HEK293 (cell line): ENCODE data around the gene SET.

ENCODE experiments used
- CTCF ChIA-PET: fragments of 350-600 bp; formaldehyde crosslinking; extraction: SDS; loops from one replicate; lab custom pipeline; 2021; ENCODE audit warnings: antibody characterized with exemption; lab: Yijun Ruan, JAX
- POLR2A ChIA-PET: fragments of 300-600 bp; formaldehyde crosslinking; extraction: SDS; loops from one replicate; lab custom pipeline; 2020; ENCODE audit warnings: antibody characterized with exemption, inconsistent platforms; lab: Yijun Ruan, JAX
- H3K27ac ChIP-seq: fragments of 200-500 bp; sonication (Bioruptor generic); 2 replicates; pipeline ENCODE4 v1.5.1; 2014; ENCODE audit warnings: low read depth, low read length, control low read depth, inconsistent platforms; ENCODE audit errors: extremely low read depth
- H3K36me3 ChIP-seq, 2 experiments: fragments of 200-500 bp in 1 of 2; sonication (Bioruptor generic) in 1 of 2; 1 replicate in 1 of 2; 2 replicates in 1 of 2; pipeline ENCODE4 v1.5.1; 2014 to 2017; ENCODE audit warnings: inconsistent platforms in 2 of 2, low read length in 2 of 2; ENCODE audit not compliant: control insufficient read depth in 2 of 2, insufficient read depth in 1 of 2
- H3K4me1 ChIP-seq: fragments of 200-500 bp; sonication (Bioruptor generic); 2 replicates; pipeline ENCODE4 v1.5.1; 2014; ENCODE audit warnings: mild to moderate bottlenecking, low read length, inconsistent platforms; ENCODE audit not compliant: control insufficient read depth, insufficient read depth
- H3K4me3 ChIP-seq: 2 replicates; pipeline ENCODE4 v1.5.1; 2011; ENCODE audit warnings: low read depth, mild to moderate bottlenecking, control low read depth, low read length, moderate library complexity
- H3K9me3 ChIP-seq: fragments of 200-500 bp; sonication (Bioruptor generic); 2 replicates; pipeline ENCODE4 v1.5.1; 2014; ENCODE audit warnings: low read depth, low read length, inconsistent platforms; ENCODE audit not compliant: control insufficient read depth, insufficient read depth
- KLF7 ChIP-seq: fragments of 450-650 bp; formaldehyde crosslinking; IDR thresholded peaks from 2 replicates; pipeline ENCODE4 v1.5.1; 2016; ENCODE audit warnings: missing biosample characterization, missing genetic modification characterization, borderline replicate concordance
- MEIS1 ChIP-seq: sonication (generic); formaldehyde crosslinking; IDR thresholded peaks from 2 replicates; pipeline ENCODE4 v1.8.1; 2022; ENCODE audit warnings: missing genetic modification reagents, mild to moderate bottlenecking, borderline replicate concordance
- OVOL3 ChIP-seq: fragments of 450-650 bp; formaldehyde crosslinking; IDR thresholded peaks from 2 replicates; pipeline ENCODE4 v1.5.1; 2016; ENCODE audit warnings: missing biosample characterization, missing genetic modification characterization
- WT1 ChIP-seq: fragments of 450-650 bp; formaldehyde crosslinking; IDR thresholded peaks from 2 replicates; pipeline ENCODE4 v1.5.1; 2016; ENCODE audit warnings: missing biosample characterization, missing genetic modification characterization
- ZBTB7A ChIP-seq: fragments of 450-650 bp; formaldehyde crosslinking; IDR thresholded peaks from 2 replicates; pipeline ENCODE4 v1.5.1; 2016; ENCODE audit warnings: low read depth, missing biosample characterization, missing genetic modification characterization
- ZBTB8A ChIP-seq: fragments of 450-650 bp; formaldehyde crosslinking; IDR thresholded peaks from 2 replicates; pipeline ENCODE4 v1.5.1; 2016; ENCODE audit warnings: missing biosample characterization, missing genetic modification characterization
- ZNF112 ChIP-seq: fragments of 450-650 bp; formaldehyde crosslinking; IDR thresholded peaks from 2 replicates; pipeline ENCODE4 v1.5.0; 2017; ENCODE audit warnings: missing biosample characterization, missing genetic modification characterization
- ZNF157 ChIP-seq: fragments of 450-650 bp; formaldehyde crosslinking; IDR thresholded peaks from 2 replicates; pipeline ENCODE4 v1.5.1; 2016; ENCODE audit warnings: missing biosample characterization, missing genetic modification characterization
- ZNF214 ChIP-seq: fragments of 450-650 bp; formaldehyde crosslinking; IDR thresholded peaks from 2 replicates; pipeline ENCODE4 v1.5.1; 2017; ENCODE audit warnings: missing biosample characterization, mild to moderate bottlenecking, missing genetic modification characterization, borderline replicate concordance
- ZNF266 ChIP-seq: fragments of 450-650 bp; formaldehyde crosslinking; IDR thresholded peaks from 2 replicates; pipeline ENCODE4 v1.5.1; 2016; ENCODE audit warnings: missing biosample characterization, missing genetic modification characterization, low read depth
- ZNF391 ChIP-seq: fragments of 450-650 bp; formaldehyde crosslinking; IDR thresholded peaks from 2 replicates; pipeline ENCODE4 v1.5.1; 2016; ENCODE audit warnings: low read depth, missing biosample characterization, missing genetic modification characterization, borderline replicate concordance
- ZNF394 ChIP-seq: fragments of 450-650 bp; formaldehyde crosslinking; IDR thresholded peaks from 2 replicates; pipeline ENCODE4 v1.5.1; 2016; ENCODE audit warnings: missing biosample characterization, missing genetic modification characterization, mild to moderate bottlenecking, moderate library complexity, borderline replicate concordance
- ZNF426 ChIP-seq: fragments of 450-650 bp; formaldehyde crosslinking; IDR thresholded peaks from 2 replicates; pipeline ENCODE4 v1.5.1; 2017; ENCODE audit warnings: missing biosample characterization, missing genetic modification characterization, mild to moderate bottlenecking, inconsistent platforms, moderate library complexity
- ZNF510 ChIP-seq: fragments of 450-650 bp; formaldehyde crosslinking; IDR thresholded peaks from 2 replicates; pipeline ENCODE4 v1.5.1; 2018; ENCODE audit warnings: mild to moderate bottlenecking, missing genetic modification characterization, missing biosample characterization; ENCODE audit not compliant: insufficient replicate concordance
- ZNF571 ChIP-seq: fragments of 450-650 bp; formaldehyde crosslinking; IDR thresholded peaks from 2 replicates; pipeline ENCODE4 v1.5.0; 2017; ENCODE audit warnings: missing biosample characterization, missing genetic modification characterization
- ZNF600 ChIP-seq: fragments of 450-650 bp; formaldehyde crosslinking; IDR thresholded peaks from 2 replicates; pipeline ENCODE4 v1.5.1; 2016; ENCODE audit warnings: missing biosample characterization, missing genetic modification characterization
- ZNF768 ChIP-seq: fragments of 450-650 bp; formaldehyde crosslinking; IDR thresholded peaks from 2 replicates; pipeline ENCODE4 v1.5.1; 2018; ENCODE audit warnings: missing biosample characterization, mild to moderate bottlenecking, missing genetic modification characterization
- ZNF843 ChIP-seq: fragments of 450-650 bp; formaldehyde crosslinking; IDR thresholded peaks from 2 replicates; pipeline ENCODE4 v1.5.1; 2016; ENCODE audit warnings: missing biosample characterization, missing genetic modification characterization
- ZSCAN16 ChIP-seq: fragments of 450-650 bp; formaldehyde crosslinking; IDR thresholded peaks from 2 replicates; pipeline ENCODE4 v1.5.1; 2016; ENCODE audit warnings: missing biosample characterization, missing genetic modification characterization
- ZXDB ChIP-seq: fragments of 450-650 bp; formaldehyde crosslinking; IDR thresholded peaks from 2 replicates; pipeline ENCODE4 v1.5.1; 2016; ENCODE audit warnings: missing biosample characterization, missing genetic modification characterization
- TF ChIP-seq, protein P1 (sequence below): sonication (generic); formaldehyde crosslinking; IDR thresholded peaks from 2 replicates; pipeline ENCODE4 v1.8.1; 2022; ENCODE audit warnings: mild to moderate bottlenecking, moderate library complexity, missing genetic modification reagents
- TF ChIP-seq, protein P2 (sequence below): fragments of 450-650 bp; formaldehyde crosslinking; IDR thresholded peaks from 2 replicates; pipeline ENCODE4 v1.5.1; 2017; ENCODE audit warnings: missing biosample characterization, missing genetic modification characterization
- TF ChIP-seq, protein P3 (sequence below): fragments of 450-650 bp; IDR thresholded peaks from 2 replicates; pipeline ENCODE4 v1.5.1; 2018; ENCODE audit warnings: missing biosample characterization, mild to moderate bottlenecking, missing genetic modification characterization
- TF ChIP-seq, protein P4 (sequence below): fragments of 450-650 bp; formaldehyde crosslinking; IDR thresholded peaks from 2 replicates; pipeline ENCODE4 v1.5.1; 2016; ENCODE audit warnings: missing biosample characterization, missing genetic modification characterization
- TF ChIP-seq, protein P5 (sequence below): fragments of 450-650 bp; formaldehyde crosslinking; IDR thresholded peaks from 2 replicates; pipeline ENCODE4 v1.5.1; 2016; ENCODE audit warnings: missing biosample characterization, missing genetic modification characterization
- TF ChIP-seq, protein P6 (sequence below): fragments of 450-650 bp; formaldehyde crosslinking; IDR thresholded peaks from 2 replicates; pipeline ENCODE4 v1.5.1; 2016; ENCODE audit warnings: missing biosample characterization, missing genetic modification characterization

The SET gene

DNA sequence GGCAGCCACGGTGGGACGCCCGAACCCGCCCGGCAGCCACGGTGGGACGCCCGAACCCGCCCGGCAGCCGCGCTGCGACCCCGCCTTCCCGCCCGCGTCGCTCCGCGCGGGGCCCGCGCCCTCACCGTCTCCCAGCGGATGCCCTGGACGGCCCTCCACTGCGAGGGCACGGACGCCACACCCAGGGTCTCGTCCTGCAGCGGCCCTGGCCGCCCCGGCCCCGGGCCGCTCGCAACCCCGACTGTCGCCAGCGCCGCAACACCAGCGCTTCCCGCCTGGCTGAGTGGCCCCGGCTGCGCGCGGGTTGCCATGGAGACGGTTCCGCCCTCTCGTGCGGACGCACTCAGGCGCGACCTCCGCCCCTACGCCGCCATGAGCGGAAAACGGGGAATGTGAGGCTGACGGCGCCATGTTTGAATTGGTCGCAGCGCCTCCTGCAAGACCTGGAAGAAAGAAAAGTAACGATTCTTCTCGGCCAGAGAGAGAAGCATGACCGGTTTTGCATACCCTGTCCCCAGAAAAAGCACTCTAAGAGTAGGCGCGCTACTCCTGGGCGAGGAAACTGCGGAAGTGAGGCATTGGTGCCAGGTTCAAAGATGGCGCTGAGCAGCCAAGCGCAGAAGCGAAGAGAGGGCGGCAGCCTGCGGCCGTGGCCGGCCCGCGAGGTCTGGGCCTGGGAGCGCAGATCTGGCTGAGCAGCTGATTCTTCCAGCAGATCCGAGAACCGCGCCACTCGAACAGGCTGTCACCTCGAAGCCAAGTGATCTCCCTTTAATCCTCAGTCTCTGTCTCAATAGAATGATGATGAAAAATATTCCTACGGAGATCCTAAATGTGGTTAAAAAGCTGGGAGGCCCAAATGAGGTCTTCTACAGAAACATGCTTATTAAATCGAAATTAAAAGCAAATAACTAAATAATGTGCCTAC is 32.3 kb upstream of the SET start, which contains the start of gene DYNC2I2:
Gene DYNC2I2, minus strand, starts transcription at position 432 of the 928 bp plus-strand sequence. Its CDS starts 121 bp downstream, at position 311.
- no peaks in the 10 kb centered on the region for H3K4me1 ChIP-seq
- POLR2A ChIA-PET = interaction anchor here (1.6 to 1.8 kb wide), 3 partner anchors 21 to 33 kb away, joined by 4 to 12 read pairs (median 6); partner anchors contain the start of gene SET
- CTCF ChIA-PET = interaction anchor here (0.6 kb wide), 2 partner anchors 215 to 332 kb away, joined by 3 read pairs; no protein-coding TSS in a partner anchor
- TF ChIP-seq ZNF157 (tag by site-specific recombination) = no peak
- peak; percentile 99 for TF ChIP-seq OVOL3 (tag by site-specific recombination)
- peak; percentile 99 for TF ChIP-seq ZXDB
- TF ChIP-seq ZNF112 (tag by site-specific recombination) = no peak
- no peak for TF ChIP-seq ZNF768 (tag by site-specific recombination)
- TF ChIP-seq, protein P1, sequence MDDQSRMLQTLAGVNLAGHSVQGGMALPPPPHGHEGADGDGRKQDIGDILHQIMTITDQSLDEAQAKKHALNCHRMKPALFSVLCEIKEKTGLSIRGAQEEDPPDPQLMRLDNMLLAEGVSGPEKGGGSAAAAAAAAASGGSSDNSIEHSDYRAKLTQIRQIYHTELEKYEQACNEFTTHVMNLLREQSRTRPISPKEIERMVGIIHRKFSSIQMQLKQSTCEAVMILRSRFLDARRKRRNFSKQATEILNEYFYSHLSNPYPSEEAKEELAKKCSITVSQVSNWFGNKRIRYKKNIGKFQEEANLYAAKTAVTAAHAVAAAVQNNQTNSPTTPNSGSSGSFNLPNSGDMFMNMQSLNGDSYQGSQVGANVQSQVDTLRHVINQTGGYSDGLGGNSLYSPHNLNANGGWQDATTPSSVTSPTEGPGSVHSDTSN (CRISPR knock-in tag) = 0 out of 2 replicates have a peak, but pooled peaks have one; percentile 21
- TF ChIP-seq, protein P2, sequence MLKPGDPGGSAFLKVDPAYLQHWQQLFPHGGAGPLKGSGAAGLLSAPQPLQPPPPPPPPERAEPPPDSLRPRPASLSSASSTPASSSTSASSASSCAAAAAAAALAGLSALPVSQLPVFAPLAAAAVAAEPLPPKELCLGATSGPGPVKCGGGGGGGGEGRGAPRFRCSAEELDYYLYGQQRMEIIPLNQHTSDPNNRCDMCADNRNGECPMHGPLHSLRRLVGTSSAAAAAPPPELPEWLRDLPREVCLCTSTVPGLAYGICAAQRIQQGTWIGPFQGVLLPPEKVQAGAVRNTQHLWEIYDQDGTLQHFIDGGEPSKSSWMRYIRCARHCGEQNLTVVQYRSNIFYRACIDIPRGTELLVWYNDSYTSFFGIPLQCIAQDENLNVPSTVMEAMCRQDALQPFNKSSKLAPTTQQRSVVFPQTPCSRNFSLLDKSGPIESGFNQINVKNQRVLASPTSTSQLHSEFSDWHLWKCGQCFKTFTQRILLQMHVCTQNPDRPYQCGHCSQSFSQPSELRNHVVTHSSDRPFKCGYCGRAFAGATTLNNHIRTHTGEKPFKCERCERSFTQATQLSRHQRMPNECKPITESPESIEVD (tag by site-specific recombination) = no peak
- TF ChIP-seq ZNF391 (tag by site-specific recombination) = peak; percentile 90; the same call in 1 of the 2 replicates
- no peak for TF ChIP-seq ZNF426 (tag by site-specific recombination)
- peak; percentile 70 for TF ChIP-seq ZBTB8A (tag by site-specific recombination)
- peak; percentile 94 for TF ChIP-seq ZBTB7A (tag by site-specific recombination)
- TF ChIP-seq, protein P3, sequence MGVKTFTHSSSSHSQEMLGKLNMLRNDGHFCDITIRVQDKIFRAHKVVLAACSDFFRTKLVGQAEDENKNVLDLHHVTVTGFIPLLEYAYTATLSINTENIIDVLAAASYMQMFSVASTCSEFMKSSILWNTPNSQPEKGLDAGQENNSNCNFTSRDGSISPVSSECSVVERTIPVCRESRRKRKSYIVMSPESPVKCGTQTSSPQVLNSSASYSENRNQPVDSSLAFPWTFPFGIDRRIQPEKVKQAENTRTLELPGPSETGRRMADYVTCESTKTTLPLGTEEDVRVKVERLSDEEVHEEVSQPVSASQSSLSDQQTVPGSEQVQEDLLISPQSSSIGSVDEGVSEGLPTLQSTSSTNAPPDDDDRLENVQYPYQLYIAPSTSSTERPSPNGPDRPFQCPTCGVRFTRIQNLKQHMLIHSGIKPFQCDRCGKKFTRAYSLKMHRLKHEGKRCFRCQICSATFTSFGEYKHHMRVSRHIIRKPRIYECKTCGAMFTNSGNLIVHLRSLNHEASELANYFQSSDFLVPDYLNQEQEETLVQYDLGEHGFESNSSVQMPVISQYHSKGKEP (tag by site-specific recombination) = peak; percentile 4; the same call in 1 of the 2 replicates
- TF ChIP-seq, protein P4, sequence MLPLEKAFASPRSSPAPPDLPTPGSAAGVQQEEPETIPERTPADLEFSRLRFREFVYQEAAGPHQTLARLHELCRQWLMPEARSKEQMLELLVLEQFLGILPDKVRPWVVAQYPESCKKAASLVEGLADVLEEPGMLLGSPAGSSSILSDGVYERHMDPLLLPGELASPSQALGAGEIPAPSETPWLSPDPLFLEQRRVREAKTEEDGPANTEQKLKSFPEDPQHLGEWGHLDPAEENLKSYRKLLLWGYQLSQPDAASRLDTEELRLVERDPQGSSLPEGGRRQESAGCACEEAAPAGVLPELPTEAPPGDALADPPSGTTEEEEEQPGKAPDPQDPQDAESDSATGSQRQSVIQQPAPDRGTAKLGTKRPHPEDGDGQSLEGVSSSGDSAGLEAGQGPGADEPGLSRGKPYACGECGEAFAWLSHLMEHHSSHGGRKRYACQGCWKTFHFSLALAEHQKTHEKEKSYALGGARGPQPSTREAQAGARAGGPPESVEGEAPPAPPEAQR (tag by site-specific recombination) = no peak
- TF ChIP-seq, protein P5, sequence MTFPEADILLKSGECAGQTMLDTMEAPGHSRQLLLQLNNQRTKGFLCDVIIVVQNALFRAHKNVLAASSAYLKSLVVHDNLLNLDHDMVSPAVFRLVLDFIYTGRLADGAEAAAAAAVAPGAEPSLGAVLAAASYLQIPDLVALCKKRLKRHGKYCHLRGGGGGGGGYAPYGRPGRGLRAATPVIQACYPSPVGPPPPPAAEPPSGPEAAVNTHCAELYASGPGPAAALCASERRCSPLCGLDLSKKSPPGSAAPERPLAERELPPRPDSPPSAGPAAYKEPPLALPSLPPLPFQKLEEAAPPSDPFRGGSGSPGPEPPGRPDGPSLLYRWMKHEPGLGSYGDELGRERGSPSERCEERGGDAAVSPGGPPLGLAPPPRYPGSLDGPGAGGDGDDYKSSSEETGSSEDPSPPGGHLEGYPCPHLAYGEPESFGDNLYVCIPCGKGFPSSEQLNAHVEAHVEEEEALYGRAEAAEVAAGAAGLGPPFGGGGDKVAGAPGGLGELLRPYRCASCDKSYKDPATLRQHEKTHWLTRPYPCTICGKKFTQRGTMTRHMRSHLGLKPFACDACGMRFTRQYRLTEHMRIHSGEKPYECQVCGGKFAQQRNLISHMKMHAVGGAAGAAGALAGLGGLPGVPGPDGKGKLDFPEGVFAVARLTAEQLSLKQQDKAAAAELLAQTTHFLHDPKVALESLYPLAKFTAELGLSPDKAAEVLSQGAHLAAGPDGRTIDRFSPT (tag by site-specific recombination) = no peak
- TF ChIP-seq WT1 (tag by site-specific recombination) = peak; percentile 78
- TF ChIP-seq ZNF266 (tag by site-specific recombination) = no peak
- no peak for TF ChIP-seq ZNF214 (tag by site-specific recombination)
- TF ChIP-seq MEIS1 (CRISPR knock-in tag) = no peak
- TF ChIP-seq ZSCAN16 = no peak
- no peak for TF ChIP-seq ZNF571 (tag by site-specific recombination)
- peak; percentile 42; the same call in 1 of the 2 replicates for TF ChIP-seq ZNF600 (tag by site-specific recombination)
- TF ChIP-seq, protein P6, sequence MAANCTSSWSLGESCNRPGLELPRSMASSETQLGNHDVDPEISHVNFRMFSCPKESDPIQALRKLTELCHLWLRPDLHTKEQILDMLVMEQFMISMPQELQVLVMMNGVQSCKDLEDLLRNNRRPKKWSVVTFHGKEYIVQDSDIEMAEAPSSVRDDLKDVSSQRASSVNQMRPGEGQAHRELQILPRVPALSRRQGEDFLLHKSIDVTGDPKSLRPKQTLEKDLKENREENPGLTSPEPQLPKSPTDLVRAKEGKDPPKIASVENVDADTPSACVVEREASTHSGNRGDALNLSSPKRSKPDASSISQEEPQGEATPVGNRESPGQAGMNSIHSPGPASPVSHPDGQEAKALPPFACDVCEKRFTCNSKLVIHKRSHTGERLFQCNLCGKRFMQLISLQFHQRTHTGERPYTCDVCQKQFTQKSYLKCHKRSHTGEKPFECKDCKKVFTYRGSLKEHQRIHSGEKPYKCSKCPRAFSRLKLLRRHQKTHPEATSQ (tag by site-specific recombination) = 0 out of 2 replicates have a peak, but pooled peaks have one; percentile 12
- peak; percentile 99 for TF ChIP-seq ZNF394
- peak; percentile 77 for TF ChIP-seq ZNF843 (tag by site-specific recombination)
- TF ChIP-seq KLF7 (tag by site-specific recombination) = peak; percentile 98
- TF ChIP-seq ZNF510 (tag by site-specific recombination) = no peak

More for the DNA sequence above, 32.3 kb upstream of the SET start, which contains the start of gene DYNC2I2:
- H3K4me3 ChIP-seq = peak within 1 kb of the TSS; percentile 69
- H3K36me3 ChIP-seq = peaks cover 0 to 2% of the 10 kb centered on the region in 2 experiments; a peak in 2 of 3 replicates
- peak within 1 kb of the TSS; percentile 90 for H3K27ac ChIP-seq
- no peaks in the 10 kb centered on the region for H3K9me3 ChIP-seq
